Activated CD4-positive, CD25-positive, alpha-beta regulatory T cell treated with anti-CD3 and anti-CD28 coated beads, Interleukin-2, amount 50 U/mL, for 16 hours (primary cell): Measurements from ENCODE around the gene ITPR3.

Experiments
- DNase-seq: peaks from one replicate; pipeline ENCODE4 v3.0.0-alpha.2; 2020; ENCODE audit warnings: low read depth, low spot score

Gene ITPR3

GRCh38 chr6:33638556-33638955 is 17.4 kb downstream of the ITPR3 start:
- no peak for DNase-seq

DNA sequence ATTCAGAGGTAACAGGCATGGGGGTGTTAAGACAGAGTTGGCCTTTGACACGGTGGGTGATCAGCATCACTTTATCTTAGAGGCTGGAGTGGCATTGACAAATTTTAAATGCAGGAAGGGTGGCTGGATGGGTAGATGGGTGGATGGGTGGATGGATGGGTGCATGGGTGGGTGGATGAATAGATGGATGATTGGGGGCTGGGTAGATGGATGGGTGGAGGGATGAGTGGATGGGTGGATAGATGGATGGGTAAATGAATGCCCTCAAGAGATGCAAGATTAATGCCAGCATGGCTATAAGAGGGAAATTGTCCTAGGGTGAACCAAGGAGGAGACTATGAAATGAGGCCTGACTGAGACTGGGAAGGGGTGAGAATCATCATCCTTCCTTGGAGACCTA is 18.4 kb downstream of the ITPR3 start:
- no peak for DNase-seq

- no peak for DNase-seq
Measured at GRCh38 chr6:33640361-33640760, 19.2 kb downstream of the ITPR3 start.

DNA sequence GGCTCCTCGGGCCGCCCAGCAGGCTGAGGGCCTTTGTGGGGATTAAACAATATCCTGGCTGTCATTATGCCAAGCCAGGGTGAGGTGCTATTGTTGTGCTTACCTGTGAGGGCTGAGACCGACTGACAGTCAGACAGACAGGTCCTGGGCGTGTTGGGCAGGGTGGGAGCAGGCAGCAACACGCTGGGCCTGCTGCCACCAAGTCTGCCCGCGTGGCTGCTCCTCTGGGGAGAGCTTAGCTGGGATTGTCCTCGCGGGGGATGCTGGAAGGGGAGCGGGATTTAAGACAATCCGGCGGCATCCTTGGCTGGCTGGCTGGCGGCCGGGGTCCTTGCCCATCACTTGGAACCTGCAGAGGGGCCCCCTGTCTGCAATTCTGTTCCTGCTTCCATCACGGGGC is 20.0 kb downstream of the ITPR3 start:
- no peak for DNase-seq

- no peak for DNase-seq
Measured at GRCh38 chr6:33641602-33642001, 20.5 kb downstream of the ITPR3 start.

DNA sequence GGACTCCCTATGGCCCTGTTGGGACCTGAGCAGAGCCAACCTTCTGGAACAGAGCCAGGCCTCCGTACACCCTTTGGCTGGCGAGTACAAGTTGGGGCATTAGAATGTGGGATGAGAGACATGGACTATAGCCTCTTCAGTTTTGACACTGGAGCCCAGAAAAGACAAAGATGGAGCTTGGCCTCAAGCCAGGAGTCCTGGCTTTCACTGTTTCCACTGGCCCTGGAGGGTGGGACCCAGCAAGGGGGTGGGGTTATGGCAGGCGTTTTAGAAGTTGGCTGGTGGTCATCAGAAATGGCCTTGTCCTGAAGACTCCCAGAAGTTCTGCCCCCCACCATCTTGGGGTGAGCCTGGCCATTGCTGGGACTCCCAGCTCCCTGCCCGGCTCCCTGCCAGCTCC is 21.8 kb downstream of the ITPR3 start:
- no peak for DNase-seq

GRCh38 chr6:33651403-33651802 is 30.3 kb downstream of the ITPR3 start:
- no peak for DNase-seq

- no peak for DNase-seq
Measured at GRCh38 chr6:33652002-33652401, 30.9 kb downstream of the ITPR3 start.

DNA sequence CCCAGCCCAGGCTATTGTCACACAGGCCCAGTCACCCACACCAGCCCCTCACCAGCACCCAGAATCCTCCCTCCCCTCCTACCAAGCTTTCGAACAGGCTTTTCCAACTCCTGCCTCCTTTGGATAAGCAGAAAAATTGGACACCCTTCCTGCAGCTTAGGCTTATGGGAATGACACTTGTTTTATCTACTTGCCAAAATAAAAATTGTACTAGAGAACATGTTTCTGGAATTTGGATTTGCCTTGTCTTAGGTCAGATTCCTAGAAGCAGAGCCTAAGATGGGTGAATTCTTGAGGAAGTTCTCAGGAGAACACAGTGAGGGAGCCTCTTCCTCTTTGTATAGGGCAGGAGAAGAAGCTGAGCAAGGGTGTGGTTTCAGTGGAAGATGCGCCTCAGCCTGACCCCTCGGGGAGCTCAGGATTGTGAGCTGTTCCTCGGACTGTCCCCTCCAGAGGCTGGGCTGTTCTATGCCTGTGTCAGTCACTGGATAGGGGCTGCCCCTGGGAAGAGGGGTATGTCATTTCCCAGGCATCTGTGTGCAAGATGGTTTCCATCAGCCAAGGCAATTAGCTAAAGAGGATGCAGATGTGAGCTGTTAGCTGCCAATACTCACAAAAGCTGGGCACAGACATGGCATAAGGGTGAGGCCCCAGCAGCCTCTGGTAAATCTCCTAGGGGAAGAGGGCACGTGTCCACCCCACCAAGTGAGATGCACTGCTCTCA is 33.9 kb downstream of the ITPR3 start:
- no peak for DNase-seq

DNA sequence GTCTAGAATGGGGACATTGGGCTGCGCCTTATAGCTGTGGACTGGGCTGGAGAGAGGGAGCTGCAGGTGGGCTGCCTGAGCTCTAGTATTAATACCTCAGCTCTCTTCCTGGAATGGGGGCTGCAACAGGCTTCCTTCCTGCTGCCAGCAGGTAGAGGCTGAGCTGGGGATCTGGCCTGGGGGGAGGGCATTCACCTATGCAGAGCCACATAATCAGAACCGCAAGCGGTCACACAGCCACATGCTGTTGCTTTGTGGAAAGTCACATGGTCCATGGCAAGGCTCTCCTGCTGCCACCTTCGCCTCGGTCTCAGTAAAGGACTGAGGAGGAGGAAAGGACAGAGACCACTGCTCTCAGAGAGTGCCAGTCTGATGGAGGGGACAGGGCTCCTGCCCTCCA is 35.7 kb downstream of the ITPR3 start:
- no peak for DNase-seq

DNA sequence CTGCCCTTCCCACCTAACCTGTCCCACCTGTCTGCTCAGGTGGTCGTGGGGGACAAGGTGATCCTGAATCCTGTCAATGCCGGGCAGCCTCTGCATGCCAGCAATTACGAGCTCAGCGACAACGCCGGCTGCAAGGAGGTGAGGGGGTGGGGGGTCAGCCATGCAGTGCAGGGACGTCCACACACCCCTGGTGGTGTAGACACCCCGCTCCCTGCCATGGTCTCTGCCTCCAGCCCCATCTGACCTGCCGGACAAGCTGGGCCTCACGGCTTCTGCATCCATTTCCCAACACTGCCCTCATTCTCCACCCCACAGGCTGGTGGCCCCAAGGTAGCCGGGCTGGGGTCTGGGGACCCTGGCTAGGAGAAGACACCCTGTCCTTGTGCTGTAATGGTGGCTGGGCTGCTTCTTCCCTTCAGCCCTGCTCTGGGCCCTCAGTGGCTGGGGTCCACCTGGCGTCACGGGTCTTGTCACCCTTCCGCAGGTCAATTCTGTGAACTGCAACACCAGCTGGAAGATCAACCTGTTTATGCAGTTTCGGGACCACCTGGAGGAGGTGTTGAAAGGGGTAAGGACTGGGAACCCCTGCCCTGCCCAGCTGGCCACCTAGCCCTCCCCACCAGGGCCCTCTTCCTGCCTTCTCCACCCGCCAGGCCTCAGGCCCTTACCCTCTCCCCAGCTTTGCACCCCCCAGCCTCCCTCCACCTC is 38.0 kb downstream of the ITPR3 start:
- DNase-seq = no peak

DNA sequence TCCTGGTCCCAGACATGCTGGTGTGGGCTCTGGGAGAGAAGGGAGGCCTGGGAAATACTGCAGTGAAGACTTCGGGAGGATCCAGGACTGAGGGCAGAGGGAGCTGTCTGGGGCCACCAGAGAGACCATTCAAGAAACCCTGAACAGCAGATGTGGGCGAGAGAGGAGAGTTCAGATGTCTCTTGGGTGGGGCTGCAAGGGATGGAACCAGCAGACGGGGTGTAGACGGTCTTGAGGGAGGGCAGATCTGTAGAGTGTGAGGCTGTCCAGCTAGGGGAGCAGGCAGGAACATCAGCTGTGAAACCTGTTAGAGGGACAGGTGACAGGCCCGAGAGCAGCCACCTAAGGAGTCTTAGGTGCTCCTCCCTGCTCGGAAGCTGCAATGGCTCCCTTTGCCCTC is 38.9 kb downstream of the ITPR3 start:
- DNase-seq = no peak

GRCh38 chr6:33661106-33661838 is 40.1 kb downstream of the ITPR3 start:
- no peak for DNase-seq

GRCh38 chr6:33662318-33662717 is 41.2 kb downstream of the ITPR3 start:
- no peak for DNase-seq

GRCh38 chr6:33663028-33663427 is 41.9 kb downstream of the ITPR3 start:
- no peak for DNase-seq

DNA sequence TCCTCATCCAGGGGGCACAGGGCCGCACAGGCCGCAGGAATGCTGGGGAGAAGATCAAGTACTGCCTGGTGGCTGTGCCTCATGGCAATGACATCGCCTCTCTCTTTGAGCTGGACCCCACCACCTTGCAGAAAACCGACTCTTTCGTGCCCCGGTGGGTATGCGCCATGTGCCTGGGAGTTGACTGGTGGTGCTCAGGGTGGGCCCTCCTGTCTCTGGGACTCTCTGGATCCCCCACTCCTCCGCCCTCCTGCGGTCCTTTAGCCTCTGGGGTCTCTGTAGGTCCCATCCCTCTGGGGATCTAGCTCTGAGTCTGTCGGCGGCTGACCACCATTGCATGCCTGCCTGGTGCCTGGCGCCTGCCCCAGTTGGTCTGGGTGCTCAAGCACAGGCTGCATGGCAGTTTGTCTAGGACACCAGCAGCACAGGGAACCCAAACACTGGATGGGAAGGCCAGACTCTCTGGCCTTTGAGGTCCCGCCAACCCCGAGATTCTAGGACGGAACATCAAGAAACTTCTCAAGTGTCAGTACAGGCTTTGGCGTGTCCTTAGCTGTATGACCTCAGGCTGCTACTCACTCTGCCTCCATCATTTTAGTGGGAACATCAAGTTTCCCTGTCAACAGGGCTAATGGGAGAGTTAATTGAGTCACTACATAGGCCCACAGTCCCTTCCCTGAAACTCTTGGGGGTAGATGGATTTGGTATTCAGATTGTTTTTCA is 42.8 kb downstream of the ITPR3 start:
- no peak for DNase-seq

- DNase-seq = no peak
Measured at GRCh38 chr6:33664506-33665057, 43.5 kb downstream of the ITPR3 start.

DNA sequence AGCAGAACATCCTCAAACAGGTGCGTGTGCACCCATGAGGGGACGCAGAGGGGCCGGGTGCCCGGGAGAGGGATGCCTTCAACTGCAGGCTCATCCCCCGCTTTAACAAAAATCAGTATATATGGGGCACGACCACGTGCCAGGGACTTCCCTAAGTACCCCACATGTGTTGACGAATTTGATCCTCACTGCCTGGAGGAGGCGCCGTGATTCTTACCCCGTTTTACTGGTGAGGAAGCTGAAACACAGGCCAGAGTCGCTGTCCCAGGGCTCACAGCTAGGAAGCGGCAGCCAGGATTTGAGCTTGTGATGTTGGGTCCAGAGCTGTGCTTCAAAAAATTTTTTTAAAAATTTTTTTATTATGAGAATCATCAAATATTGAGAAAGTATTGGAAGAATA is 44.8 kb downstream of the ITPR3 start:
- no peak for DNase-seq

DNA sequence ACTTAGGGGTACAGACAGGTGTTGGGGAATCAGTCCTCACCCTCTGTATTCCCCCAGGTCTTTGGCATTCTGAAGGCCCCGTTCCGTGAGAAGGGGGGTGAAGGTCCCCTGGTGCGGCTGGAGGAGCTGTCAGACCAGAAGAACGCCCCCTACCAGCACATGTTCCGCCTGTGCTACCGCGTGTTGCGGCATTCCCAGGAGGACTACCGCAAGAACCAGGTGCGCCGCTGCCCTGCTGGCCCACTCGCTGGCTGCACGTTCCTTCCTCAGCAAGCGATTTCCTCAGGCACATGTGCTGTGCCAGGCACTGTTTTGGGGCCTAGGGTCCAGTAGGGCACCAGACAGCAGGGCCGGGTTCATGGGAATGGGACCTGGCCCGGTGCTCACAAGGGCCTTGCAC is 46.0 kb downstream of the ITPR3 start:
- no peak for DNase-seq

DNA sequence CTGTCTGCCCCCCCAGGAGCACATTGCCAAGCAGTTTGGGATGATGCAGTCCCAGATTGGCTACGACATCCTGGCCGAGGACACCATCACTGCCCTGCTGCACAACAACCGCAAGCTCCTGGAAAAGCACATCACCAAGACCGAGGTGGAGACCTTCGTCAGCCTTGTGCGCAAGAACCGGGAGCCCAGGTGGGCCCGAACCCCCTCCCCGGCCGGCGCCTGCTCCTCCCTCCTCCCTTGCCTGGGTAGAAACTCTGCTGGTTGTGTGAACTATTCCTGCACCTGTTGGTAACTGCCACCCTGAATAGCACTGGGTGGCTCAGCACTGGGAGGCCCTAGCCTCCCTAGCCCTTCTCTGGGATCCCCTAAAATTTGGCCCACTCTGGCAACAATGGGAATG is 46.7 kb downstream of the ITPR3 start:
- no peak for DNase-seq

- DNase-seq = no peak
Measured at GRCh38 chr6:33668328-33668727, 47.2 kb downstream of the ITPR3 start.

DNA sequence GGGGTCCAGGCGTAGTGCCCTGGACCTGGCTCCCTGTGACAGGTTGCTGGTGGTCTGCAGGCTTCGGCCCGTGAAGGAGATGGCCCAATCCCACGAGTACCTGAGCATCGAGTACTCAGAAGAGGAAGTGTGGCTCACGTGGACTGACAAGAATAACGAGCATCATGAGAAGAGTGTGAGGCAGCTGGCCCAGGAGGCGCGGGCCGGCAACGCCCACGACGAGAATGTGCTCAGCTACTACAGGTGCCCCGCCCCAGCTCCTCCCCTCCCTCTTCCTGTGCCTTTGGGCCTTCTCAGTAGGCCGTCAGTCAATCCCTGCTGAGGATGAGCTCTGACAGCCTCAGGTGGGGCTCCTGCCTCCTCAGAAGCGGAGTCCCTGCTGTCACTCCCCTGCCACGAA is 47.8 kb downstream of the ITPR3 start:
- peak; percentile 33 for DNase-seq
